ENCODE results near the gene ZBED1. TPM values are rescaled to one million over a fixed set of nuclear protein-coding genes. Genes with fewer than 3 reads are reported as not detected.

Gene ZBED1
- total and polyA plus RNA-seq, 9 of the 15 experiments (the other 6 are each of a cell fraction or from before 2014, with no cell fraction given): 0.61 to 27.6 (median 13.9) TPM

DNA sequence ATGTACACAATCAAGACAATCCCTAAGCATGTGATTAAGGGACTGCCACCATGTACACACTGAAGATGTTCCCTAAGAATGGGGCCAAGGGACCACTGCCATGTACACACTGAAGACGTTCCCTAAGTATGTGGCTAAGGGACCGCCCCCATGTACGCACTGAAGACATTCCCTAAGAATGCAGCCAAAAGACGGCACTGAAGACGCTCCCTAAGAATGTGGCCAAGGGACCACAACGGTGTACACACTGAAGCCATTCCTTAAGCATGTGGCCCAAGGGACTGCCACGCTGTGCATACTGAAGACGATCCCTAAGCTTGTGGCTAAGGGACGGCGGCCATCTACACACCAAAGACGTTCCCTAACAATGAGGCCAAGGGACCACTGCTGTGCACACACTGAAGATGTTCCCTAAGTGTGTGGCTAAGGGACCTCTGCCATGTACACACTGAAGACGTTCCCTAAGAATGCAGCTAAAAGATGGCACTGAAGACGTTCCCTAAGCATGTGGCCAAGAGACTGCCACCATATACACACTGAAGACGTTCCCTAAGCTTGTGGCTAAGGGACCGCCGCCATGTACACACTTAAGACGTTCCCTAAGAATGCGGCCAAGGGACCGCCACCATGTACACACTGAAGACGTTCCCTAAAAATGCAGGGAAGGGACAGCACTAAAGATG, 26.4 kb downstream of the ZBED1 start (continued):
- TF ChIP-seq, protein P1, sequence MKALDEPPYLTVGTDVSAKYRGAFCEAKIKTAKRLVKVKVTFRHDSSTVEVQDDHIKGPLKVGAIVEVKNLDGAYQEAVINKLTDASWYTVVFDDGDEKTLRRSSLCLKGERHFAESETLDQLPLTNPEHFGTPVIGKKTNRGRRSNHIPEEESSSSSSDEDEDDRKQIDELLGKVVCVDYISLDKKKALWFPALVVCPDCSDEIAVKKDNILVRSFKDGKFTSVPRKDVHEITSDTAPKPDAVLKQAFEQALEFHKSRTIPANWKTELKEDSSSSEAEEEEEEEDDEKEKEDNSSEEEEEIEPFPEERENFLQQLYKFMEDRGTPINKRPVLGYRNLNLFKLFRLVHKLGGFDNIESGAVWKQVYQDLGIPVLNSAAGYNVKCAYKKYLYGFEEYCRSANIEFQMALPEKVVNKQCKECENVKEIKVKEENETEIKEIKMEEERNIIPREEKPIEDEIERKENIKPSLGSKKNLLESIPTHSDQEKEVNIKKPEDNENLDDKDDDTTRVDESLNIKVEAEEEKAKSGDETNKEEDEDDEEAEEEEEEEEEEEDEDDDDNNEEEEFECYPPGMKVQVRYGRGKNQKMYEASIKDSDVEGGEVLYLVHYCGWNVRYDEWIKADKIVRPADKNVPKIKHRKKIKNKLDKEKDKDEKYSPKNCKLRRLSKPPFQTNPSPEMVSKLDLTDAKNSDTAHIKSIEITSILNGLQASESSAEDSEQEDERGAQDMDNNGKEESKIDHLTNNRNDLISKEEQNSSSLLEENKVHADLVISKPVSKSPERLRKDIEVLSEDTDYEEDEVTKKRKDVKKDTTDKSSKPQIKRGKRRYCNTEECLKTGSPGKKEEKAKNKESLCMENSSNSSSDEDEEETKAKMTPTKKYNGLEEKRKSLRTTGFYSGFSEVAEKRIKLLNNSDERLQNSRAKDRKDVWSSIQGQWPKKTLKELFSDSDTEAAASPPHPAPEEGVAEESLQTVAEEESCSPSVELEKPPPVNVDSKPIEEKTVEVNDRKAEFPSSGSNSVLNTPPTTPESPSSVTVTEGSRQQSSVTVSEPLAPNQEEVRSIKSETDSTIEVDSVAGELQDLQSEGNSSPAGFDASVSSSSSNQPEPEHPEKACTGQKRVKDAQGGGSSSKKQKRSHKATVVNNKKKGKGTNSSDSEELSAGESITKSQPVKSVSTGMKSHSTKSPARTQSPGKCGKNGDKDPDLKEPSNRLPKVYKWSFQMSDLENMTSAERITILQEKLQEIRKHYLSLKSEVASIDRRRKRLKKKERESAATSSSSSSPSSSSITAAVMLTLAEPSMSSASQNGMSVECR (CRISPR knock-in tag; IDR thresholded peaks at IDR 0.05): peak; percentile 38; the same call in 1 of the 2 replicates
- TF ChIP-seq SAP30 (IDR thresholded peaks at IDR 0.05; ENCODE audit: borderline replicate concordance, insufficient read depth, low read depth, low read length, poor library complexity, severe bottlenecking): no peak
- TF ChIP-seq FOXK1 (CRISPR knock-in tag; IDR thresholded peaks at IDR 0.05; ENCODE audit: borderline replicate concordance): peak; percentile 85; the same call in 1 of the 2 replicates
- no peak for TF ChIP-seq ZNF24 (IDR thresholded peaks at IDR 0.05)
- TF ChIP-seq RBM34 (IDR thresholded peaks at IDR 0.05; ENCODE audit: borderline replicate concordance, insufficient read depth, low read length): no peak
- TF ChIP-seq, protein P2, sequence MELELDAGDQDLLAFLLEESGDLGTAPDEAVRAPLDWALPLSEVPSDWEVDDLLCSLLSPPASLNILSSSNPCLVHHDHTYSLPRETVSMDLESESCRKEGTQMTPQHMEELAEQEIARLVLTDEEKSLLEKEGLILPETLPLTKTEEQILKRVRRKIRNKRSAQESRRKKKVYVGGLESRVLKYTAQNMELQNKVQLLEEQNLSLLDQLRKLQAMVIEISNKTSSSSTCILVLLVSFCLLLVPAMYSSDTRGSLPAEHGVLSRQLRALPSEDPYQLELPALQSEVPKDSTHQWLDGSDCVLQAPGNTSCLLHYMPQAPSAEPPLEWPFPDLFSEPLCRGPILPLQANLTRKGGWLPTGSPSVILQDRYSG (tag; conservative IDR thresholded peaks at IDR 0.05; ENCODE audit: low read depth): no peak
- TF ChIP-seq ZBED1 (IDR thresholded peaks at IDR 0.05): no peak
- TF ChIP-seq HLTF (IDR thresholded peaks at IDR 0.05): no peak
- TF ChIP-seq ZNF561 (CRISPR knock-in tag; conservative IDR thresholded peaks at IDR 0.05): no peak
- no peak for TF ChIP-seq ZNF224 (CRISPR knock-in tag; IDR thresholded peaks at IDR 0.05)
- no peak for TF ChIP-seq ETV5 (CRISPR knock-in tag; IDR thresholded peaks at IDR 0.05; ENCODE audit: low read depth)
- TF ChIP-seq, protein P3, sequence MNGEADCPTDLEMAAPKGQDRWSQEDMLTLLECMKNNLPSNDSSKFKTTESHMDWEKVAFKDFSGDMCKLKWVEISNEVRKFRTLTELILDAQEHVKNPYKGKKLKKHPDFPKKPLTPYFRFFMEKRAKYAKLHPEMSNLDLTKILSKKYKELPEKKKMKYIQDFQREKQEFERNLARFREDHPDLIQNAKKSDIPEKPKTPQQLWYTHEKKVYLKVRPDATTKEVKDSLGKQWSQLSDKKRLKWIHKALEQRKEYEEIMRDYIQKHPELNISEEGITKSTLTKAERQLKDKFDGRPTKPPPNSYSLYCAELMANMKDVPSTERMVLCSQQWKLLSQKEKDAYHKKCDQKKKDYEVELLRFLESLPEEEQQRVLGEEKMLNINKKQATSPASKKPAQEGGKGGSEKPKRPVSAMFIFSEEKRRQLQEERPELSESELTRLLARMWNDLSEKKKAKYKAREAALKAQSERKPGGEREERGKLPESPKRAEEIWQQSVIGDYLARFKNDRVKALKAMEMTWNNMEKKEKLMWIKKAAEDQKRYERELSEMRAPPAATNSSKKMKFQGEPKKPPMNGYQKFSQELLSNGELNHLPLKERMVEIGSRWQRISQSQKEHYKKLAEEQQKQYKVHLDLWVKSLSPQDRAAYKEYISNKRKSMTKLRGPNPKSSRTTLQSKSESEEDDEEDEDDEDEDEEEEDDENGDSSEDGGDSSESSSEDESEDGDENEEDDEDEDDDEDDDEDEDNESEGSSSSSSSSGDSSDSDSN (IDR thresholded peaks at IDR 0.05; ENCODE audit: borderline replicate concordance in 1 of 2, low read depth in 2 of 2, low read length in 2 of 2): no peak
- TF ChIP-seq, protein P4, sequence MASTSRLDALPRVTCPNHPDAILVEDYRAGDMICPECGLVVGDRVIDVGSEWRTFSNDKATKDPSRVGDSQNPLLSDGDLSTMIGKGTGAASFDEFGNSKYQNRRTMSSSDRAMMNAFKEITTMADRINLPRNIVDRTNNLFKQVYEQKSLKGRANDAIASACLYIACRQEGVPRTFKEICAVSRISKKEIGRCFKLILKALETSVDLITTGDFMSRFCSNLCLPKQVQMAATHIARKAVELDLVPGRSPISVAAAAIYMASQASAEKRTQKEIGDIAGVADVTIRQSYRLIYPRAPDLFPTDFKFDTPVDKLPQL (IDR thresholded peaks at IDR 0.05; ENCODE audit: extremely low read depth, insufficient read length): no peak
- TF ChIP-seq, protein P5, sequence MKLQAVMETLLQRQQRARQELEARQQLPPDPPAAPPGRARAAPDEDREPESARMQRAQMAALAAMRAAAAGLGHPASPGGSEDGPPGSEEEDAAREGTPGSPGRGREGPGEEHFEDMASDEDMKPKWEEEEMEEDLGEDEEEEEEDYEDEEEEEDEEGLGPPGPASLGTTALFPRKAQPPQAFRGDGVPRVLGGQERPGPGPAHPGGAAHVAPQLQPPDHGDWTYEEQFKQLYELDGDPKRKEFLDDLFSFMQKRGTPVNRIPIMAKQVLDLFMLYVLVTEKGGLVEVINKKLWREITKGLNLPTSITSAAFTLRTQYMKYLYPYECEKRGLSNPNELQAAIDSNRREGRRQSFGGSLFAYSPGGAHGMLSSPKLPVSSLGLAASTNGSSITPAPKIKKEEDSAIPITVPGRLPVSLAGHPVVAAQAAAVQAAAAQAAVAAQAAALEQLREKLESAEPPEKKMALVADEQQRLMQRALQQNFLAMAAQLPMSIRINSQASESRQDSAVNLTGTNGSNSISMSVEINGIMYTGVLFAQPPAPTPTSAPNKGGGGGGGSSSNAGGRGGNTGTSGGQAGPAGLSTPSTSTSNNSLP (IDR thresholded peaks at IDR 0.05; ENCODE audit: borderline replicate concordance, low read depth, low read length): no peak
- no peak for TF ChIP-seq SMARCA4 (IDR thresholded peaks at IDR 0.05)
- TF ChIP-seq SRF (CRISPR knock-in tag; IDR thresholded peaks at IDR 0.05): no peak
- TF ChIP-seq ETV1 (tag; conservative IDR thresholded peaks at IDR 0.05; ENCODE audit: low read depth): 0 out of 2 replicates have a peak, but pooled peaks have one; percentile 4
